Gastrocnemius medialis (tissue), 4 donors: Measurements from ENCODE around the gene CDKN2B-AS1. TPM values are rescaled to one million over a fixed set of nuclear protein-coding genes. Genes with fewer than 3 reads are reported as not detected.
A peak's percentile ranks its signal among the peaks of the same experiment; 100 is the strongest.

Experiments used
- ATAC-seq, 2 donors: fragments of 150-250 bp; one replicate each; pipeline ENCODE4 v1.9.1; 2016
- DNase-seq, 2 donors: peaks; one replicate each; pipeline ENCODE4 v3.0.0-alpha.2; 2019
- H3K27ac ChIP-seq, 4 donors: fragments of 200-600 bp; sonication (generic); 1 replicate in 1 of 4; 2 replicates in 3 of 4; pipeline ENCODE4 v1.5.1; 2016 to 2018; ENCODE audit warnings: mild to moderate bottlenecking in 2 of 4, moderate library complexity in 1 of 4
- H3K27me3 ChIP-seq, 3 donors: fragments of 200-600 bp; sonication (generic) in 2 of 3; 1 replicate in 1 of 3; 2 replicates in 2 of 3; pipeline versions ENCODE4 v1.5.1 to v1.6.0; 2016 to 2019; ENCODE audit warnings: mild to moderate bottlenecking in 1 of 3, moderate library complexity in 1 of 3
- H3K36me3 ChIP-seq, 2 donors: fragments of 200-600 bp; sonication (generic) in 1 of 2; one replicate each; pipeline ENCODE4 v1.5.1; 2017 to 2018
- H3K4me1 ChIP-seq, 2 donors: fragments of 200-600 bp; sonication (generic) in 1 of 2; one replicate each; pipeline ENCODE4 v1.5.1; 2016 to 2017; ENCODE audit warnings: mild to moderate bottlenecking in 2 of 2
- H3K4me3 ChIP-seq, 4 donors: fragments of 200-600 bp; sonication (generic) in 3 of 4; 1 replicate in 1 of 4; 2 replicates in 3 of 4; pipeline ENCODE4 v1.5.1; 2016 to 2019; ENCODE audit warnings: mild to moderate bottlenecking in 2 of 4
- H3K9me3 ChIP-seq, 3 donors: fragments of 200-600 bp; sonication (generic) in 2 of 3; 1 replicate in 1 of 3; 2 replicates in 2 of 3; pipeline ENCODE4 v1.5.1; 2016 to 2019
- CTCF ChIP-seq, 5 experiments: fragments of 450-650 bp in 3 of 5; fragments of 200-600 bp in 2 of 5; sonication (generic) in 2 of 5; IDR thresholded peaks in 4 of 5; conservative IDR thresholded peaks in 1 of 5; 1 replicate in 4 of 5; 2 replicates in 1 of 5; pipeline ENCODE4 v1.5.1; 2016 to 2019; ENCODE audit warnings: antibody characterized with exemption in 5 of 5, mild to moderate bottlenecking in 3 of 5, moderate library complexity in 3 of 5
- POLR2A ChIP-seq, 2 donors: fragments of 450-650 bp; IDR thresholded peaks; one replicate each; pipeline ENCODE4 v1.6.1; 2017; ENCODE audit warnings: antibody characterized with exemption in 2 of 2, mild to moderate bottlenecking in 2 of 2, moderate library complexity in 2 of 2
- in situ Hi-C, 4 donors: fragments of 200-750 bp; cut with MboI; loops; one replicate each; pipeline versions ENCODE4 v1.15.0 to v1.8.0; 2017; ENCODE audit warnings: low sequenced_read_pairs in 4 of 4
- intact Hi-C: fragments of 100-400 bp; cut with DNase I; formaldehyde crosslinking; loops from one replicate; pipeline ENCODE4 v1.15.1; 2023; ENCODE audit warnings: low total_unique reads
- total RNA-seq, 4 donors: library from RNA; depleted of rRNA; stranded (reverse); fragments of >200 nt; gene quantifications; one replicate each; pipeline versions ENCODE4 v1.1.0 to v1.2.3, GENCODE V29; 2016

The CDKN2B-AS1 gene
- total RNA-seq, 4 donors from 2014 or later, result 0.46 TPM; not detected in 3

- in situ Hi-C loops, result no loop called here
- TF ChIP-seq CTCF (IDR thresholded peaks at IDR 0.05 in 4 of 5, conservative IDR thresholded peaks at IDR 0.05 in 1 of 5) (no peak), POLR2A (IDR thresholded peaks at IDR 0.05) (no peak)
- Histone ChIP-seq H3K27me3 (no peaks in the 10 kb centered on the region), H3K27ac (no peak overlapping the region), H3K36me3 (no peaks in the 10 kb centered on the region), H3K4me1 (peaks cover 0 to 15% of the 10 kb centered on the region in 2 donors), H3K4me3 (no peak overlapping the region), H3K9me3 (no peaks in the 10 kb centered on the region)
- DNase-seq (peak in 1 of 2 donors; percentile 25), ATAC-seq (peak; percentile 56 to 58)
- intact Hi-C loops, result no loop called here
These were observed 66.3 kb downstream of the CDKN2B-AS1 start for GRCh38 chr9:22060831-22061383.

- ATAC-seq (no peak), DNase-seq (no peak)
- no peaks in the 10 kb centered on the region for H3K9me3 ChIP-seq
- H3K4me3 ChIP-seq, result no peak overlapping the region
- no peaks in the 10 kb centered on the region for H3K36me3 ChIP-seq
- no peaks in the 10 kb centered on the region for H3K27me3 ChIP-seq
- in situ Hi-C loops, result no loop called here
- H3K27ac ChIP-seq, result no peak overlapping the region
- intact Hi-C loops, result loop anchor here (5.0 kb wide), 1 partner anchor 37 kb away; no protein-coding TSS in a partner anchor
- peaks cover 0 to 18% of the 10 kb centered on the region in 2 donors for H3K4me1 ChIP-seq
- TF ChIP-seq POLR2A (IDR thresholded peaks at IDR 0.05) (no peak), CTCF (IDR thresholded peaks at IDR 0.05 in 4 of 5, conservative IDR thresholded peaks at IDR 0.05 in 1 of 5) (no peak)
These were observed 70.4 kb downstream of the CDKN2B-AS1 start for GRCh38 chr9:22064957-22065356.

- no peaks in the 10 kb centered on the region for H3K27me3 ChIP-seq
- peaks cover 0 to 18% of the 10 kb centered on the region in 2 donors for H3K4me1 ChIP-seq
- intact Hi-C loops, result loop anchor here (5.0 kb wide), 1 partner anchor 37 kb away; no protein-coding TSS in a partner anchor
- H3K9me3 ChIP-seq, result no peaks in the 10 kb centered on the region
- TF ChIP-seq POLR2A (IDR thresholded peaks at IDR 0.05) (no peak), CTCF (IDR thresholded peaks at IDR 0.05 in 4 of 5, conservative IDR thresholded peaks at IDR 0.05 in 1 of 5) (no peak)
- H3K36me3 ChIP-seq, result no peaks in the 10 kb centered on the region
- DNase-seq (no peak), ATAC-seq (no peak)
- in situ Hi-C loops, result no loop called here
- H3K27ac ChIP-seq, result no peak overlapping the region
- no peak overlapping the region for H3K4me3 ChIP-seq
These were observed 71.0 kb downstream of the CDKN2B-AS1 start for GRCh38 chr9:22065431-22066200.

GRCh38 chr9:22067196-22067595 lies 72.6 kb downstream of the CDKN2B-AS1 start:
- H3K9me3 ChIP-seq, result no peaks in the 10 kb centered on the region
- ATAC-seq (peak; percentile 74 to 84), DNase-seq (no peak)
- no peak overlapping the region for H3K27ac ChIP-seq
- peaks cover 0 to 18% of the 10 kb centered on the region in 2 donors for H3K4me1 ChIP-seq
- intact Hi-C loops, result loop anchor here (5.0 kb wide), 1 partner anchor 35 kb away; no protein-coding TSS in a partner anchor
- no peak overlapping the region for H3K4me3 ChIP-seq
- no peaks in the 10 kb centered on the region for H3K36me3 ChIP-seq
- no peak for TF ChIP-seq POLR2A (IDR thresholded peaks at IDR 0.05)
- no peak for TF ChIP-seq CTCF (IDR thresholded peaks at IDR 0.05 in 4 of 5, conservative IDR thresholded peaks at IDR 0.05 in 1 of 5)
- H3K27me3 ChIP-seq, result no peaks in the 10 kb centered on the region
- in situ Hi-C loops, result no loop called here
